Astrocyte (in vitro differentiated cells and primary cell): Measurements from ENCODE around the gene RASA1.

Source experiments
- CTCF ChIP-seq: IDR thresholded peaks from 2 replicates; pipeline ENCODE4 v1.5.1; 2011; ENCODE audit warnings: low read depth, mild to moderate bottlenecking, inconsistent platforms, low read length, moderate library complexity; ENCODE audit not compliant: insufficient read depth
- EZH2 ChIP-seq: IDR thresholded peaks from 2 replicates; pipeline ENCODE4 v1.6.1; 2012; ENCODE audit warnings: mild to moderate bottlenecking, low read length, inconsistent platforms; ENCODE audit not compliant: insufficient read depth

DNA sequence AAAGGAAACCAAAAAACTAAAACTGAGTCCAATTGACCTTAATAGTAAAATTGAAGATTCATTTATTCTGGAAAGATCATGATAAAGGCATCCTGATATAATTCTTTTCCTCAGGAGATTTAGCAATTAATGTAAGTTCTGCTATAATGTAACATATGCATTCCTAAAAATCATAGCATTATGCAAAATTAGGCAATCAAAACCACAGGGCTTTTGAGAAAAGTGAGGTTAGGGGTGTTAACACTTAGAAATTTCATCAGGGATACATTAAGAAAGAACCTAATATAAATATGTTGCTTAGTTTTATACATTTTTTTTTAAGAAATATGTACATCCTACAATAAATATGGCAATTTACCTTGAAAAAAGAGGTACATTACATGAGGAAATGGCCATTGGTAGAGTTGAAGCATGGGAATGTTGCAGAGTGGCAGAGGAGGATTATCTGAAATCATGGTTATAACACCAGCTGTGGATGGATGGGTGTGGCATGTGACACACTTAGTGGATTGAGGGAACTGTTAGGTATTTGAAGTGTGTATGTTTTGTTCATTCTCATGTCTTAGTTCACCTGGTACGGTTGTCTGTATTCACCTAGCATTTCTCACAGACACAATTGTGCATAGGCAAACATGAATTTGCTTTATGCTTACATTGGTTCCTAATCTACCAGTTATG is 94.0 kb downstream of the RASA1 start:
- TF ChIP-seq CTCF (no peak), EZH2 (no peak)
